ENCODE measurements around the gene LRRC10B. TPM values are rescaled to one million over a fixed set of nuclear protein-coding genes. Genes with fewer than 3 reads are reported as not detected.

The LRRC10B gene
- total RNA-seq, 2 donors from 2014 or later: 0.61 to 0.75 TPM

GRCh38 chr11:61552108-61552635 lies 43.6 kb downstream of the LRRC10B start:
- ATAC-seq (no peak), DNase-seq (no peak)
- intact Hi-C loops (cut with DNase I, micrococcal nuclease): no loop called here

- intact Hi-C loops (cut with DNase I, micrococcal nuclease): no loop called here
- no peak for DNase-seq
- peak; percentile 52 for ATAC-seq
Measured at GRCh38 chr11:61553373-61554171, 45.0 kb downstream of the LRRC10B start.

GRCh38 chr11:61554172-61554988 lies 45.8 kb downstream of the LRRC10B start:
- peak; percentile 81 for ATAC-seq

DNA sequence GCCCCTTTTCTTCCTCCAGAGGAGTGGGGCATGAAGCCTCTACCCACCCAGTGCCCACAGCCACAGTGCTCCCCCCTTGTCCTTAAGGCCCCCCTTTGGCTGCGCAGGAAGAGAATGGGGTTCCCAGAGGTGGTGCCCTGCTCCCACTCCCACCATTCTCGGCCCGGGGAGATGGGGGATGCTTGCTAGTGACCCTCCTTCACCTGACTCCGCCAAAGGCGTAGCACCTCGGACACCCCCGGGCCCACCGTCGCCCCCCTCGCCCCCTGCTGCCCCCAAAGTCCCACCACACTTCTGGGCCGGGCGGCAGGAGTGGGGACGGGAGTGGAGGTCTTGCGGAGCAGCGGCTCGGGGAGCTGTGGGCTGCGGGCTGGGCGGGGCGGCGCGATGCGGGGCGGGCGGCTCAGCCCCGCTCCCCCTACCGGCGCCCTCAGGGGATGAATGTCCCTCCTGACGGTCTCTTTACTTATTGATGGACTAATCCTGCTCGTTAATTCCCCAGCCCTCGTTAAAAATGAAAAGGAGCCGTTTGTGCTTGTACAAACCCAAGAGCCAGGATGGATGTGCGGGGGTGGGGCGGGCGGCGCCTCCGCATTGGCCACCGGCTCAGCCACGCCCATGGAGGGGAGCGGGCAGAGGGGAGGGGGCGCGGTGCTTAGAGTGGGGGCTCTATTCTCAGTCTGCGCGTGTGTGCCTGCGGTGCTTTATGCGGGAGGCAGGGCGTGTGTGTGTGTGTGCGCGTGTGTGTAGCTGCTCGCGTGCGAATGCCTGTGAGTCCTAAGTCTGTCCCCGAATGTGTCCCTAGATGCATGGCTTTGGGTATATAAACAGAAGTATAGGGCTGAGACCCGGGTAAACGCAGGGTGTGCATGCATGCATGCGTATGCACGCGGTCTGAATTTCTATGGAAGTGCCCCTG lies 46.8 kb downstream of the LRRC10B start:
- DNase-seq (no peak), ATAC-seq (no peak)
- intact Hi-C loops (cut with DNase I, micrococcal nuclease): no loop called here

More at GRCh38 chr11:61554172-61554988, 45.8 kb downstream of the LRRC10B start:
- intact Hi-C loops (cut with DNase I, micrococcal nuclease): no loop called here
- DNase-seq: peak in 1 of 2 donors; percentile 30

DNA sequence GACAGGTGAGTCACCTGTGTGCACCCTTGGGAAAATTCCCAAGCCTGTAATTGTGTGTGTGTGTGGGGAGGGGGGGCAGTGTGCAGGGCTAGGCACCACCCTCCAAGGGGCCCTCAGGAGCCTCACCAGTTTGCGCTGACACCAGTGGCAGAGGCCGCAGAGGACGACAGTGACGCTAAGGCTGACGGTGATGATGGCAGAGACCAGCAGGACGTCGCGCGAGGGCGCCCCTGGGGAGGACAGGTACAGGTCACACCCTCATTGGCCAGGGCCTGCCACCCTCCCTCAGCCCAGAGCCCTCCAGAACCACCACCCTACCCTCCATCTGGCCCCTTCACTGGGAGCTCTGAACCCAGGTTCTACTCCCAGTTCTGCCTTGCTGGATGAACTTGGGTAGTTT lies 47.4 kb downstream of the LRRC10B start:
- intact Hi-C loops (cut with DNase I, micrococcal nuclease): no loop called here
- ATAC-seq: no peak
- no peak for DNase-seq

GRCh38 chr11:61556621-61557020 lies 48.1 kb downstream of the LRRC10B start:
- no peak for DNase-seq
- intact Hi-C loops (cut with DNase I, micrococcal nuclease): no loop called here
- no peak for ATAC-seq

Small RNAs within 50 kb of the gene (microRNA-seq; reads per million reads assigned to microRNA genes)
- gene MIR4488: 0 reads per million in 2 donors

Other genes with a start within 250 kb of the LRRC10B start
- under 1 TPM; 0.36 to 0.76 TPM for gene VWCE, start 213.4 kb upstream of the LRRC10B start, total RNA-seq
- gene DDB1, start 175.6 kb upstream of the LRRC10B start, total RNA-seq: 100 to 1,000 TPM; 138 to 149 TPM
- 10 to 100 TPM; 58.5 to 61.5 TPM for gene TKFC, start 175.5 kb upstream of the LRRC10B start, total RNA-seq
- 10 to 100 TPM; 80.6 to 80.8 TPM for gene CYB561A3, start 146.9 kb upstream of the LRRC10B start, total RNA-seq
- 10 to 100 TPM; 33.9 to 40.5 TPM for gene TMEM138, start 146.4 kb upstream of the LRRC10B start, total RNA-seq
- gene TMEM216, start 116.2 kb upstream of the LRRC10B start, total RNA-seq: 1 to 10 TPM; 7.9 to 8.5 TPM
- gene CPSF7, start 78.8 kb upstream of the LRRC10B start, total RNA-seq: 10 to 100 TPM; 58.1 to 59.0 TPM
- 10 to 100 TPM; 33.4 to 39.2 TPM for gene SDHAF2, start 78.6 kb upstream of the LRRC10B start, total RNA-seq
- gene SYT7, start 72.3 kb downstream of the LRRC10B start, total RNA-seq: 10 to 100 TPM; 18.6 to 24.1 TPM
- 10 to 100 TPM; 10.7 to 12.2 TPM for gene DAGLA, start 171.6 kb downstream of the LRRC10B start, total RNA-seq
- gene MYRF, start 243.9 kb downstream of the LRRC10B start, total RNA-seq: 10 to 100 TPM in 1 of 2 donors, 1 to 10 TPM in 1; 4.6 to 15.6 TPM

Data from left colon (tissue), 2 donors.